8988T (cell line): ENCODE data around the gene PHC1.
"Not testable (repeated sequence)": the region's sequence is repeated elsewhere in the genome, so short reads cannot be mapped to it uniquely, and the experiment has no call there.

Experiments
- DNase-seq: peaks from one replicate; pipeline ENCODE4 v3.0.0; 2011

Gene PHC1

GRCh38 chr12:8911606-8912268 is 2.6 kb upstream of the PHC1 start:
- DNase-seq = no peak

DNA sequence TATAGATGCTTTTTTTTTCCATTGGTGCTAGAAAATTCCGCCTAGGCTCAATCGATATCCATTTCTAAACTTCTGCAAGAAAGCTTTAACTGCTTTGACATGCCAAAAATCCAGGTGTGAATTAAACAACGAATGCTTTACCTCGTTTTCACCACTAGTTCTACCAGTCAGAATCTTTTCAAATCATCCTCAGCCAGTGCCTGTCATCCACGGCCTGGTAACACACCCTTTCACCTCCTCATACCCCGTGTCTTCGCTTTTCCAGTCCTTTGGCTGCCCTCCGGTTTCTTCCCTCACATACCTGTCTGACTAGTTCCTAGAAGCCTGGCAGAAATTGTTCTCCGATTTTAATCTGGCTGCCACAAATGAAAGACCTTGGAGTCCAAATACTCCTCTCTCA is 1.4 kb upstream of the PHC1 start:
- no peak for DNase-seq

- DNase-seq = no peak
These were observed 642 bp upstream of the PHC1 start for GRCh38 chr12:8913702-8914032.

GRCh38 chr12:8914716-8915526 is 612 bp downstream of the PHC1 start:
- DNase-seq = peak; percentile 64

- DNase-seq = no peak
These were observed 1.8 kb downstream of the PHC1 start for GRCh38 chr12:8916154-8916553.

GRCh38 chr12:8917031-8917430 is 2.7 kb downstream of the PHC1 start:
- no peak for DNase-seq

GRCh38 chr12:8917751-8918150 is 3.4 kb downstream of the PHC1 start:
- no peak for DNase-seq

DNA sequence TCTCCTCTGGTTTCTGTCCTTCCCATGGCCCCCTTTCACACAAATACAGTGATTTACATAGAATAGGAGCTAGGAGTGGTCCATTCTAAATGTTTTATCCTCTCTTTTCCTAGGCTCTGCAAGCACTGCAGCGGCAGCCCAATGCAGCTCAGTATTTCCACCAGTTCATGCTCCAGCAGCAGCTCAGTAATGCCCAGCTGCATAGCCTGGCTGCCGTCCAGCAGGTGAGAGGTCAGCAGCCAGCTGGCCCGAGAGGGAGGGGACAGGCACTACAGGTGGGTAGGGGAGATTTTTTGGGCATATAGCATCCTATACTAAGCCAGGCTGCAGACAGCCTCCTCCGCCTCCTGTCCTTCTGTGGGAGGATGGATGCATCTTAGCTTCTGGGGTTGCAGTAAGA is 5.3 kb downstream of the PHC1 start:
- DNase-seq = not testable (repeated sequence)

DNA sequence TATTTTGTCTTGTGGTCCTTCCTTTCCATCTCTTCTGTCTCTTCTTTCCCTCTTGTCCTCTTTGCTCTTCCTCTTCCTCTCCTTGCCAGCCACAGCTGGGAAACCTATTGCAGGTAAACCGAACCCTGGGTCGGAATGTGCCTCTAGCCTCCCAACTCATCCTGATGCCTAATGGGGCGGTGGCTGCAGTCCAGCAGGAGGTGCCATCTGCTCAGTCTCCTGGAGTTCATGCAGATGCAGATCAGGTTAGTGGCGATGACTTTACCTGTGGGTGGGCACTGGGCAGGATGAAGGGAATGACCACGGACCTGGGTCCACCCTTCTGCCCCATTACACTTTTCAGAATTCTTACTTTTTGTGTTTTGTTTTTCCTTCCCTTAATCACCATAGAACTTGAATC is 8.2 kb downstream of the PHC1 start:
- DNase-seq = no peak

GRCh38 chr12:8930655-8931323 is 16.5 kb downstream of the PHC1 start:
- not testable (repeated sequence) for DNase-seq

GRCh38 chr12:8932464-8932863 is 18.2 kb downstream of the PHC1 start:
- not testable (repeated sequence) for DNase-seq

DNA sequence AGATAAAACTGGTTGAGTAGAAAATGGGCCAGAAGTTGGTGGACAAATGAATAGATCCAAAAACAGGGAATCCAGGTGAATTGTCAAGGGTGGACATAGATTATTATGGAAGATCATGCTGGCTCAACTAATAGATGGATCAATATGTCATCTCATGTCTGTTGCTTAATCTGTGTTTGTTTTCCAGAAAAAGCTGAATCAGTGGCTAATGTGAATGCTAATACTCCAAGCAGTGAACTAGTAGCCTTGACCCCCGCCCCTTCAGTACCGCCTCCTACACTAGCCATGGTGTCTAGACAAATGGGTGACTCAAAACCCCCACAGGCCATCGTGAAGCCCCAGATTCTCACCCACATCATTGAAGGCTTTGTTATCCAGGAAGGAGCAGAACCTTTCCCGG is 19.8 kb downstream of the PHC1 start:
- DNase-seq = not testable (repeated sequence)

DNA sequence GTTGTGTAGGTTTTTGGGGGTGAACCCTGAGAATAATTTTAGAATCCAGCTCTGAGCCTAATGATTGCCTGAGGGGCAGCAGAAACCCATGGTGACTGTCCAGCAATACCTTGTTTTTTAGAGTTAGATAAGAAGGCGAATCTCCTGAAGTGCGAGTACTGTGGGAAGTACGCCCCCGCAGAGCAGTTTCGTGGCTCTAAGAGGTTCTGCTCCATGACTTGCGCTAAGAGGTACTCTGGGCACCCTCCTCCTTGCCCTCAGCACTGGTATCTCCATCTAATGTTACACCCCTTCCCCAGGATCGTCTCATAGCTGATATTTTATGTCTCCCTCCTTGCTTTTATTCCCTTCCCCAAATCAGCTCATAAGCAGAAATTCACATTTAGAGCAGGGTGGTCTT is 22.4 kb downstream of the PHC1 start:
- no peak for DNase-seq

DNA sequence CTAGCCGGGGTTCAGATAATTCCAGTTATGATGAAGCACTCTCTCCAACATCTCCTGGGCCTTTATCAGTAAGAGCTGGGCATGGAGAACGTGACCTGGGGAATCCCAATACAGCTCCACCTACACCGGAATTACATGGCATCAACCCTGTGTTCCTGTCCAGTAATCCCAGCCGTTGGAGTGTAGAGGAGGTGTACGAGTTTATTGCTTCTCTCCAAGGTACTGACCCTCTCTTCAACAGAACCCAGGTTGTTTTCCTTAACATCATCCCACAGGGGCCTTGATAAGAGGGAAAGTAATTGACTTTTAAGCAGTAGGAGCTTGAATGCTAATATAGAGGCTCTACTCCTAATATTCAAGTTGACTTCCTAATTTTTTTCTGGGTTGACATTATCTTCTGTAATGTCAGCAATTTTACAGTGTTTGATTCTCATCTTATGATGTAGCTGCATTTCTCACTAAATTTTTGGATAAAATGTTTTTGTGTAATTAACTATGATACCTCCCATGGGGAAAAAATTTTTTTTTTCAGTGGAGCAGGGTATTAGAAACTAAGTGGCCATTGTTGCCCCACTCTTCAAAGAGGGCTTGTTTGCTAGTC is 23.6 kb downstream of the PHC1 start:
- not testable (repeated sequence) for DNase-seq

DNA sequence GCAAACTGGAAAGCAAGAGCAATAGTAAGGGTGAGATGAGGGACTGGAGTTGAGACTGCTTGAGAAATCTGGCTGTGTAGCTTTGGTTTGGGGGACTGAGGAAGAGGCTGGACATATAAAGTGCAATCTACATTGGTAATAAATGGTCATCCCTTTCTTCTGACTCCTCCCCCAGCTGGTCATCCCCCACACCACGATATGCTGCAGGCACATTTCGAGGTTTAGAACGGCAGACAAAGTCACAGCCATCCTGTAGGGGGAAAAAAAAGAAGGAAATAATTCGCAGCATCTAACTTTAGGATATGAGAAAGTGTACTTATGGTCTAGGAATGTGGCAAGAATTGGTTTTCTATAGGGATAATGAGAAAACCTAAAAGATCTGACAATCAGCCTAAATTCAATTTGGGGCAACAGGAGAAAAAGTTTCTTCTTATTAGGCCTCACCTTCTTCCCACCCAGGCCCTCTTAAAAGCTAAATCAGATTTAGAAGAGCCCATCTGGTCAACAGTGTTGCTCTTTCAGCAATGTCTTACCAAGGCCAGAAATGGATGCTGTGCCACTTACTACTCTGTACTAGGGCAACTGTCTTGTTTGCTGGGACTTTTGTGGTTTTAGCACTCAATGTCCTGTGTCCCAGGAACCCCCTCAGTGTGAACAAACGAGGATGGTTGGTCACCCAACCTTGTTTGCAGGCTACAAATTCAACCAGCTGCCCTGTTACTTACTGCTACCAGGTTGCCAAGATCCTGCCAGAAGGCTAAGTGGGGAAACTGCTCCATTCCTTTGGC is 27.6 kb downstream of the PHC1 start:
- no peak for DNase-seq

DNA sequence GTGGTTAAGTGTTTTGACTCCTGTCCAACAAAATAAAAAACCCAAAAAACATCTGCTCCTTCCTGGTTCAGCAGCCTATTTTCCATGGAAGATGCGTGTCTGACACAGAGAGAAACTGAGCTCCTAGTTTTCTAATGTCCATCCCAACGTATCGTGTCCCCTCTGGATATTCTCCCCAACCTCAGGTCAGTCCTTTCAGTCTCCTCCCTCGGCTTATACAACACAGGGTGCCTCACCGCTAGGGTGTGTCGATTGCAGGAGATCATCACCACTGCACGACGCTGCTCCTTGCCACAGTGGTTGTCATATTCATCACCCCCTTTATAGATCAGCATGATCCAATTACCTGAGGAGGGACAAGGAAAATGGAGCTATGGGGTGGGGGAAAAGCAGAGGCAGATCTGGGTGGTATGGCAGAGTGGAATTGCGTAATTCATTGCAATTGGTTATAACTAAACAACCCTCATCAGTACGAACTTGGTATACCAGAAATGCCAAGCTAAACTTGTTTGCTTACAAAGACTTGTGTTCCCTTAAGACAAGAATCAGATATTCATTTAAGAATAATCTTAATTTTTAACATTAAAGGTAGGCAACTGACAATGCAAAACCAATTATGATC is 29.4 kb downstream of the PHC1 start:
- DNase-seq = no peak

DNA sequence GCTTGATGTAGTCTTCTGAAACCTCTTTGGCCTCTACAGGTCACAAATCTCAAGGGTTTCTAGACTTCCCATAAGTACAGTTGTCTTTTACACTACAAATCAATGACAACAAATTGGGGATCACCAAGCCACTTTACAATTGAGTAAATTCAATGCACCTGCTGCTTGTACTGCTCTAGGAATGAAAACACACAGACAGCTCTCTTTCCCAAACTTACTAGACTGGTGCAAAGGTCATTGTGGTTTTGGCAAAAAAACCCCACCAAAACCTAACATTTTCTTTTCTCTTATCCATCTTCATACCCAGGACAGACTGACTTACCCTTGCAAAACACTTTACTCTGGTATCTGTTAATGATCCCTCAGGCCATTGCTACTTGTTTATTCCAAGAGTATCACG is 32.4 kb downstream of the PHC1 start:
- DNase-seq = no peak

- no peak for DNase-seq
These were observed 33.4 kb downstream of the PHC1 start for GRCh38 chr12:8947737-8948136.

- no peak for DNase-seq
These were observed 34.5 kb downstream of the PHC1 start for GRCh38 chr12:8948701-8949341.

DNA sequence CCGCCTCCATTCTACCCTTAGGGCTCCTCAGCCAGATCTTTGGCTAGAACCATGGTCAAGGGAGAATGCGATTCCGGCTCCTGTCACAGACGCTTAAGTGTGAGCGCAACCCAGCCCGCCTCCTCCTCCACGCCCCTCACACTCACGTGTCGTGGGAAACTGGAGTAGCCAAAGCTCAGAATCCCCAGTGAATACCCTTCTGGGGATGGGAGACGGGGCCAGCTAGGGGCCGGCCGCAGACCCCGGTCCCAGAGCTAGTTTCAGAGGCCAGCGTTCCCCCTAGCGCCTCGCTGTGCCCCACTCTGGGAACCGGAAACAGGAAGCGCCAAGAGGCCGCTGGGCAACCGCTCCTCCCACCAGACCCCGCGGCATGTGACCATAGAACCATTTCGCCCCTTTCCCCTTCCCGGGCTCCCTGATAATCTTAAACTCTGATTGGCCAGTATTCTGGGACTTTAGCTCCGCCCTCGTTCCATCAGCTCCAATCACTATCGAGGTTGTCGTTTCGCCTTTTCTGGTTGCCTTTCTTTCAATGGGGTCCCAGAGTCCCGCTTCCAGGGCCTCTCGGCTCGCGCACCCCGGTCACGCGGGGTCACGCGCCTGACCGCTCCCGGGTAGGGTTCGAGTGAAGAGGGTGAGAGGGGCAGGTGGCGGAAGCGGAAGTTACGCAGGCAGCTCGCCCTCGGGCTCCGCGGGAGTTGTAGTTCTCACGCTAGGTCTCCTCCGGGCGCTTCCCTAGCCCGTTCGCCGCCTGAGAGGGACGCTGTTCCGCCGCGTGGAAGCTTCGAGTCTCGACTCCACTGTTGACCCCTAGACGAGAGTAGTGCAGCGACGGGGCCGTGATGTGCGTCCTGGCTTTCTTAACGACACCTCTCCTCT is 35.3 kb downstream of the PHC1 start, which contains the start of gene M6PR:
M6PR (minus strand) TSS at position 304 of the 879 bp plus-strand sequence. CDS start 3,241 bp downstream, outside the sequence.
- peak; percentile 67 for DNase-seq

DNA sequence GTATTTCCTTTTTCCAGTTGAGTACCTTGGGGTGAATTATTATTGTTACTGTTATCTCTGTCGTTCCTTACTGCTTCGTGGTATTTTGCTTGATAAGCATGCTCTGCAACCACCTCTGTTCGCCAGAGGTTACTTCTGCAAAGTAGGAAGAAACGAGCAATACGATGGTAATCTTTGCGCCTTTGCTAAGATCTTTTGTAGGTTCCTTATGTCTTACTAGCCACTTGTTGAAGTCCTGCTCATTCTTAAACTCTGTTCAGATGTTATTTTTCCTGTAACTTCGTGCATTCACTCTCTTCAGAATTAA is 35.9 kb downstream of the PHC1 start:
- DNase-seq = no peak
